H9 (cell line): ENCODE results near the gene SQSTM1. TPM values are rescaled to one million over a fixed set of nuclear protein-coding genes. Genes with fewer than 3 reads are reported as not detected.

Experiments
- DNase-seq: peaks from one replicate; pipeline ENCODE4 v3.0.0-alpha.2; 2017
- H2AFZ ChIP-seq: one replicate; pipeline ENCODE4 v1.6.1; 2013; ENCODE audit warnings: mild to moderate bottlenecking, low read length, control low read depth, moderate library complexity
- H2AK5ac ChIP-seq: 2 replicates; pipeline ENCODE4 v1.6.1; 2013; ENCODE audit warnings: low read length, control low read depth, mixed read lengths; ENCODE audit not compliant: insufficient read length
- H2BK120ac ChIP-seq: one replicate; pipeline ENCODE4 v1.6.1; 2013; ENCODE audit warnings: low read depth, mild to moderate bottlenecking, low read length, control low read depth, inconsistent platforms; ENCODE audit not compliant: poor library complexity, severe bottlenecking
- H2BK12ac ChIP-seq: 2 replicates; pipeline ENCODE4 v1.6.1; 2013; ENCODE audit warnings: low read length, control low read depth, mixed read lengths, low read depth; ENCODE audit not compliant: insufficient read length
- H2BK15ac ChIP-seq: 2 replicates; pipeline ENCODE4 v1.6.1; 2013; ENCODE audit warnings: low read depth, low read length, control low read depth
- H2BK20ac ChIP-seq: one replicate; pipeline ENCODE4 v1.6.1; 2013; ENCODE audit warnings: low read depth, mild to moderate bottlenecking, low read length, control low read depth, inconsistent platforms; ENCODE audit not compliant: poor library complexity, severe bottlenecking
- H2BK5ac ChIP-seq: 2 replicates; pipeline ENCODE4 v1.6.1; 2013; ENCODE audit warnings: low read length, control low read depth, mixed read lengths; ENCODE audit not compliant: insufficient read length
- H3K14ac ChIP-seq: 2 replicates; pipeline ENCODE4 v1.6.1; 2013; ENCODE audit warnings: low read length, control low read depth; ENCODE audit not compliant: insufficient read depth
- H3K18ac ChIP-seq: 2 replicates; pipeline ENCODE4 v1.6.1; 2013; ENCODE audit warnings: low read depth, mild to moderate bottlenecking, mixed read lengths, low read length, control low read depth; ENCODE audit not compliant: insufficient read length
- H3K23ac ChIP-seq: 2 replicates; pipeline ENCODE4 v1.6.1; 2013; ENCODE audit warnings: low read length, control low read depth, mixed read lengths, low read depth; ENCODE audit not compliant: insufficient read length
- H3K23me2 ChIP-seq: 2 replicates; pipeline ENCODE4 v1.6.1; 2013; ENCODE audit warnings: low read depth, mild to moderate bottlenecking, mixed read lengths, low read length, control low read depth; ENCODE audit not compliant: insufficient read length, poor library complexity, severe bottlenecking
- H3K27ac ChIP-seq: 2 replicates; pipeline ENCODE4 v1.5.1; 2013; ENCODE audit warnings: low read length, control low read depth, mixed read lengths, low read depth; ENCODE audit not compliant: insufficient read length
- H3K27me3 ChIP-seq: 2 replicates; pipeline ENCODE4 v1.6.1; 2013; ENCODE audit warnings: low read length, control low read depth, inconsistent platforms; ENCODE audit not compliant: insufficient read depth
- H3K4ac ChIP-seq: 2 replicates; pipeline ENCODE4 v1.6.1; 2013; ENCODE audit warnings: low read depth, mild to moderate bottlenecking, control low read depth, inconsistent platforms, low read length, moderate library complexity
- H3K4me1 ChIP-seq: 2 replicates; pipeline ENCODE4 v1.6.1; 2013; ENCODE audit warnings: low read length, control low read depth, inconsistent platforms; ENCODE audit not compliant: insufficient read depth
- H3K4me2 ChIP-seq: 2 replicates; pipeline ENCODE4 v1.6.1; 2013; ENCODE audit warnings: low read length, control low read depth, mixed read lengths; ENCODE audit not compliant: insufficient read length, insufficient read depth
- H3K56ac ChIP-seq: 2 replicates; pipeline ENCODE4 v1.6.1; 2013; ENCODE audit warnings: low read depth, mild to moderate bottlenecking, mixed read lengths, low read length, control low read depth; ENCODE audit not compliant: insufficient read length
- H3K79me1 ChIP-seq: 2 replicates; pipeline ENCODE4 v1.6.1; 2013; ENCODE audit warnings: low read depth, mild to moderate bottlenecking, moderate library complexity, low read length, control low read depth, inconsistent platforms; ENCODE audit not compliant: insufficient read depth, poor library complexity, severe bottlenecking
- H3K79me2 ChIP-seq: 2 replicates; pipeline ENCODE4 v1.6.1; 2013; ENCODE audit warnings: low read length, control low read depth, inconsistent platforms; ENCODE audit not compliant: insufficient read depth
- H3K9ac ChIP-seq: 2 replicates; pipeline ENCODE4 v1.6.1; 2013; ENCODE audit warnings: low read length, control low read depth, mixed read lengths; ENCODE audit not compliant: insufficient read length; ENCODE audit errors: extremely low read depth
- H3K9me3 ChIP-seq: one replicate; pipeline ENCODE4 v1.6.1; 2013; ENCODE audit warnings: low read depth, low read length, inconsistent platforms; ENCODE audit not compliant: control insufficient read depth
- H3T11ph ChIP-seq: one replicate; pipeline ENCODE4 v1.6.1; 2013; ENCODE audit warnings: mild to moderate bottlenecking, low read length, control low read depth, inconsistent platforms
- H4K20me1 ChIP-seq: one replicate; pipeline ENCODE4 v1.6.1; 2013; ENCODE audit not compliant: control insufficient read depth, insufficient read length, insufficient read depth
- H4K5ac ChIP-seq: 2 replicates; pipeline ENCODE4 v1.6.1; 2013; ENCODE audit warnings: low read depth, mild to moderate bottlenecking, mixed read lengths, low read length, control low read depth; ENCODE audit not compliant: insufficient read length
- H4K8ac ChIP-seq: replicated peaks from 2 replicates; pipeline ENCODE4 v1.6.1; 2013; ENCODE audit warnings: low read length, control low read depth, mixed read lengths, low read depth; ENCODE audit not compliant: insufficient read length
- H4K91ac ChIP-seq: 2 replicates; pipeline ENCODE4 v1.6.1; 2013; ENCODE audit warnings: low read depth, mild to moderate bottlenecking, moderate library complexity, mixed read lengths, low read length, control low read depth; ENCODE audit not compliant: insufficient read length
- H3K27ac Mint-ChIP-seq, 3 experiments: 2 replicates in 2 of 3; 3 replicates in 1 of 3; pipeline ENCODE4 v1.8.0; 2020 to 2021; ENCODE audit warnings: mixed read lengths in 3 of 3, mild to moderate bottlenecking in 1 of 3, moderate library complexity in 1 of 3
- H3K27me3 Mint-ChIP-seq: 2 replicates; pipeline ENCODE4 v1.8.0; 2021; ENCODE audit warnings: low read depth, mild to moderate bottlenecking, moderate library complexity, mixed read lengths
- H3K36me3 Mint-ChIP-seq, 3 experiments: 2 replicates in 2 of 3; 3 replicates in 1 of 3; pipeline ENCODE4 v1.8.0; 2020 to 2021; ENCODE audit warnings: low read depth in 3 of 3, mixed read lengths in 3 of 3; ENCODE audit not compliant: insufficient read depth in 1 of 3
- H3K4me1 Mint-ChIP-seq, 2 experiments: 2 replicates each; pipeline ENCODE4 v1.8.0; 2020; ENCODE audit warnings: mixed read lengths in 2 of 2
- H3K4me3 Mint-ChIP-seq, 2 experiments: 2 replicates in 1 of 2; 3 replicates in 1 of 2; pipeline ENCODE4 v1.8.0; 2020 to 2021; ENCODE audit warnings: mild to moderate bottlenecking in 2 of 2, mixed read lengths in 2 of 2, moderate library complexity in 1 of 2
- H3K9me3 Mint-ChIP-seq, 2 experiments: 2 replicates in 1 of 2; 3 replicates in 1 of 2; pipeline ENCODE4 v1.8.0; 2020; ENCODE audit warnings: mild to moderate bottlenecking in 2 of 2, mixed read lengths in 2 of 2, moderate library complexity in 1 of 2
- WGBS: extraction: QIAGEN DNeasy Blood & Tissue Kit; methylation state at CpG from one replicate; pipeline ENCODE4 v1.1.7; 2013; ENCODE audit warnings: missing lambda C conversion rate, low lambda C conversion rate, mixed read lengths; ENCODE audit not compliant: insufficient read length; ENCODE audit errors: extremely low coverage; 5-methylcytosine and 5-hydroxymethylcytosine counted together
- total RNA-seq: library from RNA; stranded (reverse); gene quantifications from 2 replicates; pipeline ENCODE4 v1.2.1, GENCODE V29; 2021
- TF ChIP-seq, protein P1 (sequence below): fragments of 200-600 bp; sonication (generic); conservative IDR thresholded peaks from 3 replicates; pipeline ENCODE4 v1.8.0; 2021; ENCODE audit warnings: antibody characterized with exemption, mild to moderate bottlenecking

The SQSTM1 gene
- total RNA-seq, 1 experiment from 2014 or later: 144 TPM

- Histone ChIP-seq H3K9me3 (peaks cover 5% of the 10 kb centered on the region), H3K79me2 (no peaks in the 10 kb centered on the region), H2BK5ac (no peak overlapping the region), H3K14ac (no peak overlapping the region), H2AK5ac (no peak overlapping the region), H3K18ac (no peak overlapping the region), H3K23ac (no peak overlapping the region), H2BK12ac (no peak overlapping the region), H3K4ac (no peak overlapping the region), H2BK15ac (no peak overlapping the region), H4K5ac (no peak overlapping the region), H4K20me1 (no peaks in the 10 kb centered on the region), H3K27me3 (no peaks in the 10 kb centered on the region), H3K4me2 (no peak overlapping the region), H2BK20ac (no peak overlapping the region), H4K91ac (no peak overlapping the region), H2AFZ (no peak overlapping the region), H2BK120ac (no peak overlapping the region), H3K56ac (no peak overlapping the region), H3T11ph (no peak overlapping the region), H3K79me1 (no peaks in the 10 kb centered on the region), H4K8ac (no peak overlapping the region), H3K4me1 (no peaks in the 10 kb centered on the region), H3K27ac (no peak overlapping the region), H3K9ac (no peak overlapping the region), H3K23me2 (no peaks in the 10 kb centered on the region)
- TF ChIP-seq, protein P1, sequence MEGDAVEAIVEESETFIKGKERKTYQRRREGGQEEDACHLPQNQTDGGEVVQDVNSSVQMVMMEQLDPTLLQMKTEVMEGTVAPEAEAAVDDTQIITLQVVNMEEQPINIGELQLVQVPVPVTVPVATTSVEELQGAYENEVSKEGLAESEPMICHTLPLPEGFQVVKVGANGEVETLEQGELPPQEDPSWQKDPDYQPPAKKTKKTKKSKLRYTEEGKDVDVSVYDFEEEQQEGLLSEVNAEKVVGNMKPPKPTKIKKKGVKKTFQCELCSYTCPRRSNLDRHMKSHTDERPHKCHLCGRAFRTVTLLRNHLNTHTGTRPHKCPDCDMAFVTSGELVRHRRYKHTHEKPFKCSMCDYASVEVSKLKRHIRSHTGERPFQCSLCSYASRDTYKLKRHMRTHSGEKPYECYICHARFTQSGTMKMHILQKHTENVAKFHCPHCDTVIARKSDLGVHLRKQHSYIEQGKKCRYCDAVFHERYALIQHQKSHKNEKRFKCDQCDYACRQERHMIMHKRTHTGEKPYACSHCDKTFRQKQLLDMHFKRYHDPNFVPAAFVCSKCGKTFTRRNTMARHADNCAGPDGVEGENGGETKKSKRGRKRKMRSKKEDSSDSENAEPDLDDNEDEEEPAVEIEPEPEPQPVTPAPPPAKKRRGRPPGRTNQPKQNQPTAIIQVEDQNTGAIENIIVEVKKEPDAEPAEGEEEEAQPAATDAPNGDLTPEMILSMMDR: no peak
- H3K27ac Mint-ChIP-seq: no peak overlapping the region; a peak in 1 of 7 replicates
- no CpG with 5 or more reads among the region's 2 CpGs for WGBS
- no peaks in the 10 kb centered on the region for H3K9me3 Mint-ChIP-seq
- no peak for DNase-seq
- H3K4me3 Mint-ChIP-seq: no peak overlapping the region
- H3K4me1 Mint-ChIP-seq: peaks cover 17 to 21% of the 10 kb centered on the region in 2 experiments
- peaks cover 14 to 36% (median 35%) of the 10 kb centered on the region in 3 experiments for H3K36me3 Mint-ChIP-seq
- peaks cover 12% of the 10 kb centered on the region for H3K27me3 Mint-ChIP-seq
Measured at GRCh38 chr5:179862296-179862695, 41.6 kb downstream of the SQSTM1 start.
